Neuron (in vitro differentiated cells): ENCODE results near the gene MYO15B.
A peak's percentile ranks its signal among the peaks of the same experiment; 100 is the strongest.

Source experiments
- H2AFZ ChIP-seq: one replicate; pipeline ENCODE4 v1.6.1; 2013; ENCODE audit warnings: low read depth, mild to moderate bottlenecking, inconsistent platforms, low read length, moderate library complexity
- H3K27me3 ChIP-seq: one replicate; pipeline ENCODE4 v1.6.1; 2013; ENCODE audit warnings: low read length; ENCODE audit not compliant: insufficient read depth
- H3K36me3 ChIP-seq: one replicate; pipeline ENCODE4 v1.6.1; 2013; ENCODE audit warnings: low read length; ENCODE audit not compliant: insufficient read depth
- H3K4me1 ChIP-seq: one replicate; pipeline ENCODE4 v1.6.1; 2013; ENCODE audit warnings: low read length; ENCODE audit not compliant: insufficient read depth
- H3K4me3 ChIP-seq: 2 replicates; pipeline ENCODE4 v1.5.1; 2013; ENCODE audit warnings: mild to moderate bottlenecking, low read length, moderate library complexity
- H3K9me3 ChIP-seq: one replicate; pipeline ENCODE4 v1.6.1; 2013; ENCODE audit warnings: low read length

MYO15B gene

DNA sequence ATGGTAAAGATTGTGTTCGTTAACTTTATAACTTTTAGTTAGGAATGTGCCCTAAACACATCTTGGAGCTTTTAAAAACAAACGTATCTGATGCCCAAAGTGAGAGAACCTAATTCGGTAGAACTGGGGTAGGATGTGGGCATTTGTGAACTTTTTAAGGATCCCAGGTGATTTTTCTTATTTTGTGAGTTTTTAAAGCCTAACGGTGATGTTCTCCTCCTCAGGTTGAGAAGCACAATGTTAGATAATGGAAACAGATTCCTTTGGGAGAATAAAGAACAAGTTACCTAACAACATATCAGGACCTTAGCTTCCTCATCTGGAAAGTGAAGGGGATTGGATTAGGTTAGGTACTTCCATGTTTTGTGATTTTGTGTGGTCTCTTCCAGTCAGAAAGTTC, 80.2 kb downstream of the MYO15B start:
- H3K4me3 ChIP-seq, result peak overlapping the region; percentile 94
- peaks cover 37% of the 10 kb centered on the region for H3K36me3 ChIP-seq
- H3K27me3 ChIP-seq, result no peaks in the 10 kb centered on the region

GRCh38 chr17:75668489-75668888, 80.9 kb downstream of the MYO15B start:
- H3K27me3 ChIP-seq, result no peaks in the 10 kb centered on the region
- H2AFZ ChIP-seq, result no peak overlapping the region
- H3K4me1 ChIP-seq, result peaks cover 21% of the 10 kb centered on the region
- peak overlapping the region; percentile 94 for H3K4me3 ChIP-seq
- H3K9me3 ChIP-seq, result no peaks in the 10 kb centered on the region
- peaks cover 40% of the 10 kb centered on the region for H3K36me3 ChIP-seq

More for the DNA sequence above, 80.2 kb downstream of the MYO15B start:
- H3K4me1 ChIP-seq, result peaks cover 21% of the 10 kb centered on the region
- H2AFZ ChIP-seq, result peak overlapping the region; percentile 39
- H3K9me3 ChIP-seq, result no peaks in the 10 kb centered on the region

GRCh38 chr17:75670868-75671267, 83.3 kb downstream of the MYO15B start:
- H3K4me1 ChIP-seq, result peaks cover 18% of the 10 kb centered on the region
- peaks cover 42% of the 10 kb centered on the region for H3K36me3 ChIP-seq
- no peak overlapping the region for H2AFZ ChIP-seq
- no peak overlapping the region for H3K4me3 ChIP-seq
- no peaks in the 10 kb centered on the region for H3K27me3 ChIP-seq
- H3K9me3 ChIP-seq, result no peaks in the 10 kb centered on the region

DNA sequence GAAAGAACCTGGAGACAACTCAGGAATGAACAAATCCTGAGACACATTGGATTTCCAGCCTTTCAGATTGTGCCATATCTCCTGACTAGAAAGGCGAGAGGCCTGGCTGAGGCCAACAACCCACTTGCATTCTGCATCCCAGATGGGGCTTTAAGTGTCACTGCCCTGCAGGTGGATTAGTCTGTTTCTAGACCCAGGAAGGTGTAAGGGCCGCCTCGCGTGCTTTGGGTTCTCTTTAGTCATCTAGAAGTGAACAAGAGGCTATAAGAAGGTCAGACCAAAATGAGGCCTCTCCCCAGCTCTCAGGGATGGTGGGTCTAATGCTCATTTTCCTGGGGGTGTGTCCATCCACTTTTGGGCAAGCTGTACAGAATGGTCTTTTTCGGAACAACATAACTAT, 84.4 kb downstream of the MYO15B start:
- Histone ChIP-seq H3K36me3 (peaks cover 50% of the 10 kb centered on the region), H3K4me3 (no peak overlapping the region), H3K27me3 (no peaks in the 10 kb centered on the region), H2AFZ (no peak overlapping the region), H3K9me3 (no peaks in the 10 kb centered on the region), H3K4me1 (peaks cover 9% of the 10 kb centered on the region)

DNA sequence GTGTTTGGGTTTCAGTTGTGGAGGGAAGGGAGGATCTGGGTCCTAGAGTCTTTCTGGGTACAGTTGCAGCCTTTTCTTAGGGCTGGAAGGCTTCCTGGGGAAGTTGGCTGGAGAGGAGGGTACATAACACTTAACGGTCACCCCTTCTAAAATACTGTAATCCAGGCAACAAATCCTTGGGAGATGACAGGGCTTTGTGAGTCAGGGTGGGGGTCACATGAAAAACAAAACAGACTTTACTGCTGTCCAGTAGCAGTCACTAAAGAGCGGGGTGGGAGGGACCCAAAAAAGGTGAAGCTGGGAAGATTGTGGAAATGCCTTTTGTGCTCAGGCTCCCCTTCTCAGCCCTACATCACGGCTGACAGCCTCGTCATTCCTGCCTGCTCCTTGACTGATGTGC, 85.9 kb downstream of the MYO15B start:
- H3K9me3 ChIP-seq, result no peaks in the 10 kb centered on the region
- peaks cover 57% of the 10 kb centered on the region for H3K36me3 ChIP-seq
- no peak overlapping the region for H2AFZ ChIP-seq

More for the DNA sequence above, 85.9 kb downstream of the MYO15B start:
- no peak overlapping the region for H3K4me3 ChIP-seq
- no peaks in the 10 kb centered on the region for H3K27me3 ChIP-seq
- H3K4me1 ChIP-seq, result peaks cover 2% of the 10 kb centered on the region
